HG03097 (cell line): ENCODE measurements around the gene VWF.
"Not testable (repeated sequence)": the region's sequence is repeated elsewhere in the genome, so short reads cannot be mapped to it uniquely, and the experiment has no call there.

ENCODE experiments used
- ATAC-seq: cut with Tn5 transposase; IDR thresholded peaks from one replicate; pipeline ENCODE4 v1.9.1; 2021; ENCODE audit not compliant: unreplicated experiment, low FRiP score

VWF gene

GRCh38 chr12:6110006-6110405 is 14.5 kb downstream of the VWF start:
- no peak for ATAC-seq

DNA sequence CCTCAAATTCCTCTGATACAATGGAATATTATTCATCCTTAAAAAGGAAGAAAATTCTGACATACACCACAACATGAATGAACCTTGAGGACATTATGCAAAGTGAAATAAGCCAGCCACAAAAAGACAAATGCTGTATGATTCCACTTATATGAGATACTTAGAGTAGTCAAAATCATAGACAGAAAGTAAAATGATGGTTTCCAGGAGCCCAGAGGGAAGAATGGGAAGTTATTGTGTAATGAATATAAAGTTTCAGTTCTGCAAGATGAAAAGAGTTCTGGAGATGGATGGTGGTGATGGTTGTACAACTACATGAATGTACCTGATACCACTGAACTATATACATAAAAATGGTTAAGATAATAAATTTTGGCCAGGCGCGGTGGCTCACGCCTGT is 18.3 kb downstream of the VWF start:
- ATAC-seq: no peak

DNA sequence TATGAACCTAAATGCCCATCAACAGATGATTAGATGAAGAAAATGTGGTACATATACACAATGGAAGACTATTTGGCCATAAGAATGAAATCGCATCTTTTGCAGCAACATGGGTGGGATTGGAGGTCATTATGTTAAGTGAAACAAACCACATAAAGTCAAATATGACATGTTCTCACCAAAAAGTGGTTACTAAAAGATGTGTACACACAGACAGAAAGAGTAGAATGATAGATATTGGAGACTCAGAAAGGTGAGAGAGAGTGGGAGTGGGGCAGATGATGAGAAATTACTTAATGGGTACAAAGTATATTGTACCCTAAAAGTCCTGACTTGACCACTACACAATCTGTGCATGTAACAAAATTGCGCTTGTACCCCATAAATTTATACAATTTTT is 19.6 kb downstream of the VWF start:
- no peak for ATAC-seq

GRCh38 chr12:6104027-6104426 is 20.4 kb downstream of the VWF start:
- ATAC-seq: no peak

DNA sequence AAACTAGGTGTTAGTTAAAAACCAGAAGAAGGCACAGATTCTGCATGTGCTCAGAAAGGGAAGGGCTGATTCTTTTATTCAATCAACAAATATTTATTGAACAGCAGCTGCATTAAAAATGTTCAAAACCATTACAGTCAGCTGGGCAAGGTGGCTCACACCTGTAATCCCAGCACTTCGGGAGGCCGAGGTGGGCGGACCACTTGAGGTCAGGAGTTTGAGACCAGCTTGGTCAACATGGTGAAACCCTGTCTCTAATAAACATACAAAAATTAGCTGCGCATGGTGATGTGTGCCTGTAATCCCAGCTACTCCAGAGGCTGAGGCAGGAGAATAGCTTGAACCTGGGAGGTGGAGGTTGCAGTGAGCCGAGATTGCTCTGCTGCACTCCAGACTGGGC is 22.4 kb downstream of the VWF start:
- not testable (repeated sequence) for ATAC-seq

GRCh38 chr12:6099316-6099715 is 25.2 kb downstream of the VWF start:
- ATAC-seq: no peak

- no peak for ATAC-seq
These were observed 27.1 kb downstream of the VWF start for GRCh38 chr12:6097411-6097810.

DNA sequence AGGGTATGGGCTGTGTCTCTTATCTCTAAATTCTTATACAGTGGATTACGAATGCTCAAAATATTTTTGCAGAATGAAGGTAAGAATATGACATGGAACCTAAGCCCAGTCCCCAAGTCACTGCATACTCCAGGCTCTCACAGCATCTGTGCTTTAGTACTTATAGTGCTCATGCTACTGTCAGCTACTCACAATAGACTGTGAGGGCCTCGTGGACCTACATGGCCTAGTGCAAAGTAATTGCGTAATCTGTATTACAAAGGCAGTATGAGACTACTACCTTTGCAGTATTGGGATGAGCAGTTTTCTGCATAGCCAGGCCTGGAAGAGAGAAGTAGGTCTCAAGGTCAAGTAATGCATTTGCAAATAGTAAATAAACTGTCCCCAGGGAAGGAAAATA is 27.9 kb downstream of the VWF start:
- no peak for ATAC-seq

GRCh38 chr12:6095269-6095668 is 29.2 kb downstream of the VWF start:
- no peak for ATAC-seq

GRCh38 chr12:6093764-6094163 is 30.7 kb downstream of the VWF start:
- no peak for ATAC-seq

DNA sequence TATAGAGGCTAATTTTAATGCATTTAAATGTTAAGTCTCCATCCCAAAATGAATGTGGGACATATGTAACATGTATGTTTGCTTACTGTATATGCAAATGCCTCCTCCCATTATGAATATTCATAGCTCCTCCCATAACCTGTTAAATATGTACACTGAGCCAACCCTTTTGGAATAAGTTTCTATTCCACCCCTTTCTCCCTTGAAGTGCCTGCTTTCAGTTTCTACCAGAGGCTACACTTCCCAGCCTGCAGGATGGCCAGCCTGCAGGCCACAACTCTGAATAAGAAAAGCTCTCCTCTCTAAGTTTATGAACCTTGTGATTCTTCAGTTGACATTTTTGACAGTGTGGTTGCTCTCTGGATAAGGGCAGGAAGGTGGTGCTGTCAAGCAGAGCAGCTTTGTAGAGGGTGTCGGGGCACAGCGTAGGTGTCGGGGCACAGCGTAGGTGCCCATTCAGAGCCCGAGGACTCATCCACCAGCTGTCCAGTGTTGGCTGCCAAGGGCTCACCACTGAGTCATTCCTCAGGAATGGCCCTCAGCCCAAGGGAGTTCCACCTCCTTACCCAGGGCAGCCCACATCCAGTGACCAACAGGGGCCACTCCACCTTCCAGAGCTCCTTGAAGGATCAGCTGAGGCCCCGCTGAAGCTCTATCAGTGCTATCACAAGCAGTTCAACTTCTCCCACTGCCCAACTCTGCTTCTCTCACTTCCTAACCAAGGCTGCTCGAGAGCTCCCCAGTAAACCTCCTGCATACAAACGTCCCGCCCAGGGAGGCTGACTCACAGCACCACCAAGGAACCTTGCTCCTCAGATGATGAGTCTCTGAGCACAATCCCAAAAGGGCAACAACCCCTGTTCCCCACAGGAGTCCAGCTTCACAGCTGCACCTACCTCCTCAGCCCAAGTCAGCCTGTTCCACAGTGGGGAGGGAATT is 31.4 kb downstream of the VWF start:
- ATAC-seq: no peak

- ATAC-seq: no peak
These were observed 32.5 kb downstream of the VWF start for GRCh38 chr12:6091786-6092566.

DNA sequence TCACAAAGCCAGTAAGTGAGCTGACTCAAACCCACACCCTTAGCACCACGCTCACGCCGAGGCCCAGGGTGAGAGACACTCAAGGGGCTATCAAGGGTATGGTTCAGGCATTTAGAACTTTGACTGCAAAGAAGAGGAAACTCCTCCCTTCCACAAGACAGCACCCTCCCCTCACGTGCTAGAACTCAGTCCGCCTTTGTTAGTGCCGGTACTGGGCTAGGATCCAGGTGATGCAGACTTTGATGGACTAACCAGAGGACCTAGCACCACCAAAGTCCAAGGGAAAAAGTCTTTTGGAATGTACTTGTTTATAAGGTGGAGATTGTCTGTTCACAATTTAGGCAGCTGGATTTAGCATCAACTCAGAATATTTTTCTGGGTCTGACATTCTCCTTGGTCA is 33.7 kb downstream of the VWF start:
- no peak for ATAC-seq

DNA sequence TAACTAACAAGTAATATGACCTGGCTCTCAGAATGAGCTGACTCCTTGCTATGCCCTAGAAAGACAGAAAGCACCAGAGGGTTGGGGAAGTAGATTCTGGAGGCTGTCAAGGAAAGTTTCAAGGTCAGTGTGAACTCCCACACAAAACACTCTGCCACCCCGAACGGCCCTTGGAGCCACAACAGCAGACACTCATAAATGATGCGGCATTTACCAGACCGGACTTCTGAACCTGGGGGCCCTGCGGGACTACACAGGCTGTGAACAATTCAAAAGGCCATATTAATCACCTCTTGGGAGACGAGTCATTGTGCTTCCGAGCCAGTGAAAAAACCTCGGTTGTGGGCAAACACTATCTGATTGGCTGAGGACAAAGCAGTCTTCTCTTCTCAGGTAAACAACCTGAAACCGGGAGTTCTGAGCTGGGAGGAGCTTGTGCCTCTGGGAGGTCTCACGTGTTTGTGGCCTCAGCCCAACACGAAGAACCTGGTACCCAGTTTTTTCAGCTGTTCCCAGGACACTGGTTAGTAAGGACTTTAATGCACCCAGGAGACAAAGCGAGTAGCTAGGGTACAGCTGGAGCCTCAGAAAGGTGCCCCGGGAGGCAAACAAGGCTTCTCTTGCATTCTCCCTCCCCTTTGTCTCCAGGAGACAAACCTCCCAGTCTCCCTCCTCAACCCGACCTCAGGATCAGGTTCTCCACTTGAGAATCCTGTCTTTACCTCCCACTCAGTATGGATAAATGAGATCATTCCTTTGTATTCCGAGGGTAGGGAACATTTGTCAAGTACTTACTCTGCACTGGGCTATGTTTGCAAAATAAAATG is 35.3 kb downstream of the VWF start:
- ATAC-seq: no peak

- no peak for ATAC-seq
These were observed 38.2 kb downstream of the VWF start for GRCh38 chr12:6086316-6086715.

DNA sequence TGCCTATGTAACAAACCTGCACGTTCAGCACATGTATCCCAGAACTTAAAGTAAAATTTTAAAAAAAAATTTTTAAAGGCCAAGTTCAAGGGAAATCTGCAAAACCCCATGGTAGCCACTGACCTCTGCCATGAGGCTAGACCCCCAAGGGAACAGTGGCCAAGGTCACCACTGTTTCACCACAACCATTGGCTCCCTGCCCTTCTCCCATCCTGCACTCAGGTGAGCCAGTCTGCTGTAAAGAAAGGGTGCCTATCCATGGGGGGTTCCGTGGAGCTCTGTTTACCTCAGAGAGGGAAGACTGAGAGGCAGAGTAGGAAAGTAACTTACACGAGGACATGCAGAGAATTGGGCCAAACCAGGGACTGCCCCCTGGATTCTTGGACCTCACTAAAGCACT is 38.6 kb downstream of the VWF start:
- ATAC-seq: no peak

- no peak for ATAC-seq
These were observed 39.5 kb downstream of the VWF start for GRCh38 chr12:6084969-6085450.

DNA sequence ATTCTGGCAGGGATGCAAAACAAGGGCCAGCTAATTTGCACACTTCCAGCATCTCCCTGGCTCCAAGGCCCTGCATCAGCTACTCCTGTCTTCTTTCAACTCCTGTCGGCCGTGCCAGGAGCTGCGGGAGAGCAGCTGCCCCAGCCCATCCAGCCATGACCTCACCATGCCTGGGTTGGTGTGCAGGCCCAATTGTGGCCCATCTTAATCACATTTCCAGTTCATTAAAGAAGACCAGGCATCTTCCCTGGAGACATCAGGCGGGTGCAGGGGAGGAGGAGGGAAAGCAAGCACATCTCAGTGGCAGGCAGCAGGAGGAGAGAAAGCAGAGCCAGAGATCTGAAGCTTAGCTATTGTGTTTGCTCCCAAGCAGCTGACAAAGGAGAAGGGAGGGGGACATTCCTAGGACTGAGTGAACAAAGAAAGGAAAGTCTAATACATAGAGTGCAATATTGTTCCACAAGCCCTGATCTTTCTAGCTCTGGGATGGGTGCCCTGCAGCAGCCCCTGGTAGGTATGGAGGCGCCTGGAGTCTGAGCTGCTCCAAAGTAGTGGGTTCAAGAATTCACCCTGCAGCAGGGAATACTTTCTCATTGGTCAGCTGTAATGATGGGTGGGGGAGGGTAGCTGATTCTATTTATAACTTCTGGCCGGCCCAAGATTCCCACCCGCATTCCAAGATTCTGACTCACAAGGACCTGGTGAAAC is 40.1 kb downstream of the VWF start:
- ATAC-seq: no peak

- no peak for ATAC-seq
These were observed 40.9 kb downstream of the VWF start for GRCh38 chr12:6083601-6084000.

DNA sequence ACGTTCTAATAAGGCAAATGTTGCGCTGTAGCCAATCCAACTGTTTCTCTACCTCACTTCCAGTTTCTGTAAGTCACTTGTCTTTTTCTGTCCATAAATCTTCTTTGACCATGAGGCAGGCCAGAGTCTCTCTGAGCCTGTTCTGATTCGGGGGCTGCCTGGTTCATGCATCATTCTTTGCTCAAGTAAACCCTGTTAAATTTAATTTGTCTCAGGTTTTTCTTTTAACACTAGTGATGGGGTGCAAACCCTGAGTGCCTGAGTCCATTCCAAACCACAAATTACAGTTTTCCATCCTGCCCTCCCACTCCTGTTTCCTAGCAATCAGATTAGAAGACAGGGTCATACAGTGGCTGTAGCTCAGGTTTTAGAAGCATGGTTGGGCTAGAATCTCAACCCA is 41.9 kb downstream of the VWF start:
- no peak for ATAC-seq
